Neural progenitor cell (in vitro differentiated cells): ENCODE measurements around the gene RAD51B. TPM values are rescaled to one million over a fixed set of nuclear protein-coding genes. Genes with fewer than 3 reads are reported as not detected.

Experiments
- DNase-seq: peaks from one replicate; pipeline ENCODE4 v3.0.0-alpha.2; 2016; ENCODE audit warnings: low spot score
- H2AFZ ChIP-seq: fragments of 200-600 bp; sonication (generic); replicated peaks from 2 replicates; pipeline ENCODE4 v1.6.1; 2016; ENCODE audit warnings: antibody characterized with exemption
- H3F3A ChIP-seq: fragments of 200-600 bp; sonication (generic); 2 replicates; pipeline ENCODE4 v1.6.1; 2016; ENCODE audit warnings: antibody characterized with exemption, low read depth
- H3K27ac ChIP-seq: fragments of 200-600 bp; sonication (generic); 2 replicates; pipeline ENCODE4 v1.5.1; 2016; ENCODE audit warnings: mild to moderate bottlenecking
- H3K27me3 ChIP-seq: fragments of 200-600 bp; sonication (generic); 2 replicates; pipeline ENCODE4 v1.6.1; 2016; ENCODE audit warnings: mild to moderate bottlenecking, moderate library complexity
- H3K36me3 ChIP-seq: fragments of 200-600 bp; sonication (generic); 2 replicates; pipeline ENCODE4 v1.5.1; 2016
- H3K4me1 ChIP-seq: fragments of 200-600 bp; sonication (generic); 2 replicates; pipeline ENCODE4 v1.6.1; 2016; ENCODE audit warnings: mixed run types
- H3K4me2 ChIP-seq: fragments of 200-600 bp; sonication (generic); 2 replicates; pipeline ENCODE4 v1.6.1; 2016
- H3K4me3 ChIP-seq: fragments of 200-600 bp; sonication (generic); 2 replicates; pipeline ENCODE4 v1.5.1; 2016
- H3K79me2 ChIP-seq: fragments of 200-600 bp; sonication (generic); 2 replicates; pipeline ENCODE4 v1.6.1; 2016; ENCODE audit warnings: low read depth
- H3K9ac ChIP-seq: fragments of 200-600 bp; sonication (generic); 2 replicates; pipeline ENCODE4 v1.6.1; 2016
- H3K9me3 ChIP-seq: fragments of 200-600 bp; sonication (generic); 2 replicates; pipeline ENCODE4 v1.5.1; 2016; ENCODE audit warnings: low read depth
- H4K20me1 ChIP-seq: fragments of 200-600 bp; sonication (generic); 2 replicates; pipeline ENCODE4 v1.6.1; 2016; ENCODE audit warnings: low read depth
- H3K27ac Mint-ChIP-seq: 3 replicates; pipeline ENCODE4 v1.8.0; 2021; ENCODE audit warnings: mixed read lengths
- H3K27me3 Mint-ChIP-seq: 2 replicates; pipeline ENCODE4 v1.8.0; 2022; ENCODE audit warnings: low read depth, mild to moderate bottlenecking, inconsistent platforms, moderate library complexity, mixed read lengths; ENCODE audit not compliant: insufficient read depth
- H3K36me3 Mint-ChIP-seq: 3 replicates; pipeline ENCODE4 v1.8.0; 2021; ENCODE audit warnings: mixed read lengths
- H3K4me1 Mint-ChIP-seq: 3 replicates; pipeline ENCODE4 v1.8.0; 2021; ENCODE audit warnings: mixed read lengths
- H3K4me3 Mint-ChIP-seq: 3 replicates; pipeline ENCODE4 v1.8.0; 2021; ENCODE audit warnings: mild to moderate bottlenecking, moderate library complexity, mixed read lengths
- H3K9me3 Mint-ChIP-seq: 3 replicates; pipeline ENCODE4 v1.8.0; 2020; ENCODE audit warnings: mixed read lengths
- CTCF ChIP-seq: fragments of 200-600 bp; sonication (generic); IDR thresholded peaks from 2 replicates; pipeline ENCODE4 v1.5.1; 2017; ENCODE audit warnings: antibody characterized with exemption, mild to moderate bottlenecking
- EZH2 ChIP-seq: fragments of 200-600 bp; sonication (generic); IDR thresholded peaks from 2 replicates; pipeline ENCODE4 v1.6.1; 2017; ENCODE audit warnings: antibody characterized with exemption, mild to moderate bottlenecking, moderate library complexity
- EZH2phosphoT487 ChIP-seq: fragments of 200-600 bp; sonication (generic); IDR thresholded peaks from 2 replicates; pipeline ENCODE4 v1.6.1; 2017; ENCODE audit warnings: antibody characterized with exemption
- total RNA-seq: library from RNA; depleted of rRNA; stranded (reverse); fragments of >200 nt; gene quantifications from 2 replicates; pipeline ENCODE4 v1.2.3, GENCODE V29; 2015; ENCODE audit warnings: low replicate concordance

Gene RAD51B
- total RNA-seq, 1 donor from 2014 or later: 50.5 TPM

GRCh38 chr14:68470361-68470760 is 650.8 kb downstream of the RAD51B start:
- peak overlapping the region; percentile 72 for H3K27ac Mint-ChIP-seq
- no peak overlapping the region for H3K4me2 ChIP-seq
- no peak overlapping the region for H3K4me3 ChIP-seq
- no peaks in the 10 kb centered on the region for H3K27me3 ChIP-seq
- H3K79me2 ChIP-seq: no peaks in the 10 kb centered on the region
- no peaks in the 10 kb centered on the region for H4K20me1 ChIP-seq
- DNase-seq: no peak
- H3K4me1 ChIP-seq: peaks cover 64% of the 10 kb centered on the region
- H3K27me3 Mint-ChIP-seq: peaks cover 11% of the 10 kb centered on the region
- H3K9ac ChIP-seq: no peak overlapping the region
- no peak for TF ChIP-seq EZH2phosphoT487
- TF ChIP-seq CTCF: no peak
- TF ChIP-seq EZH2: no peak
- peaks cover 58% of the 10 kb centered on the region for H3F3A ChIP-seq
- H3K27ac ChIP-seq: peak overlapping the region; percentile 97
- no peak overlapping the region for H3K4me3 Mint-ChIP-seq
- H3K36me3 Mint-ChIP-seq: peaks cover 1% of the 10 kb centered on the region
- no peaks in the 10 kb centered on the region for H3K9me3 Mint-ChIP-seq
- H3K9me3 ChIP-seq: no peaks in the 10 kb centered on the region
- H3K36me3 ChIP-seq: no peaks in the 10 kb centered on the region
- H2AFZ ChIP-seq: no peak overlapping the region
- peaks cover 63% of the 10 kb centered on the region for H3K4me1 Mint-ChIP-seq

- peaks cover 70% of the 10 kb centered on the region for H3K4me1 ChIP-seq
- no peaks in the 10 kb centered on the region for H3K9me3 ChIP-seq
- Mint-ChIP-seq H3K27ac (peak overlapping the region; percentile 72), H3K27me3 (peaks cover 11% of the 10 kb centered on the region), H3K4me3 (peak overlapping the region; percentile 39), H3K36me3 (peaks cover 1% of the 10 kb centered on the region), H3K4me1 (peaks cover 71% of the 10 kb centered on the region), H3K9me3 (no peaks in the 10 kb centered on the region)
- no peaks in the 10 kb centered on the region for H3K27me3 ChIP-seq
- DNase-seq: peak; percentile 88
- no peaks in the 10 kb centered on the region for H3K36me3 ChIP-seq
- H4K20me1 ChIP-seq: no peaks in the 10 kb centered on the region
- no peak overlapping the region for H3K9ac ChIP-seq
- TF ChIP-seq EZH2: no peak
- TF ChIP-seq EZH2phosphoT487: no peak
- no peak for TF ChIP-seq CTCF
- H3F3A ChIP-seq: peaks cover 65% of the 10 kb centered on the region
- H3K4me2 ChIP-seq: peak overlapping the region; percentile 63
- H3K4me3 ChIP-seq: no peak overlapping the region
- peak overlapping the region; percentile 97 for H3K27ac ChIP-seq
- no peak overlapping the region for H2AFZ ChIP-seq
- no peaks in the 10 kb centered on the region for H3K79me2 ChIP-seq
These were observed 651.7 kb downstream of the RAD51B start for GRCh38 chr14:68471029-68471963.

- Mint-ChIP-seq H3K4me1 (peaks cover 78% of the 10 kb centered on the region), H3K36me3 (peaks cover 1% of the 10 kb centered on the region), H3K9me3 (no peaks in the 10 kb centered on the region), H3K4me3 (peak overlapping the region; percentile 39), H3K27ac (peak overlapping the region; percentile 72), H3K27me3 (peaks cover 11% of the 10 kb centered on the region)
- Histone ChIP-seq H3K4me3 (no peak overlapping the region), H3F3A (peaks cover 72% of the 10 kb centered on the region), H3K4me2 (peak overlapping the region; percentile 63), H4K20me1 (no peaks in the 10 kb centered on the region), H3K9ac (no peak overlapping the region), H3K4me1 (peaks cover 78% of the 10 kb centered on the region), H2AFZ (no peak overlapping the region), H3K27ac (peak overlapping the region; percentile 97), H3K36me3 (no peaks in the 10 kb centered on the region), H3K79me2 (no peaks in the 10 kb centered on the region), H3K9me3 (no peaks in the 10 kb centered on the region), H3K27me3 (no peaks in the 10 kb centered on the region)
- no peak for DNase-seq
- TF ChIP-seq EZH2: no peak
- TF ChIP-seq CTCF: no peak
- no peak for TF ChIP-seq EZH2phosphoT487
These were observed 652.5 kb downstream of the RAD51B start for GRCh38 chr14:68471964-68472508.
